ENCODE data around the gene NUCKS1.

Gene NUCKS1, protein sequence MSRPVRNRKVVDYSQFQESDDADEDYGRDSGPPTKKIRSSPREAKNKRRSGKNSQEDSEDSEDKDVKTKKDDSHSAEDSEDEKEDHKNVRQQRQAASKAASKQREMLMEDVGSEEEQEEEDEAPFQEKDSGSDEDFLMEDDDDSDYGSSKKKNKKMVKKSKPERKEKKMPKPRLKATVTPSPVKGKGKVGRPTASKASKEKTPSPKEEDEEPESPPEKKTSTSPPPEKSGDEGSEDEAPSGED

DNA sequence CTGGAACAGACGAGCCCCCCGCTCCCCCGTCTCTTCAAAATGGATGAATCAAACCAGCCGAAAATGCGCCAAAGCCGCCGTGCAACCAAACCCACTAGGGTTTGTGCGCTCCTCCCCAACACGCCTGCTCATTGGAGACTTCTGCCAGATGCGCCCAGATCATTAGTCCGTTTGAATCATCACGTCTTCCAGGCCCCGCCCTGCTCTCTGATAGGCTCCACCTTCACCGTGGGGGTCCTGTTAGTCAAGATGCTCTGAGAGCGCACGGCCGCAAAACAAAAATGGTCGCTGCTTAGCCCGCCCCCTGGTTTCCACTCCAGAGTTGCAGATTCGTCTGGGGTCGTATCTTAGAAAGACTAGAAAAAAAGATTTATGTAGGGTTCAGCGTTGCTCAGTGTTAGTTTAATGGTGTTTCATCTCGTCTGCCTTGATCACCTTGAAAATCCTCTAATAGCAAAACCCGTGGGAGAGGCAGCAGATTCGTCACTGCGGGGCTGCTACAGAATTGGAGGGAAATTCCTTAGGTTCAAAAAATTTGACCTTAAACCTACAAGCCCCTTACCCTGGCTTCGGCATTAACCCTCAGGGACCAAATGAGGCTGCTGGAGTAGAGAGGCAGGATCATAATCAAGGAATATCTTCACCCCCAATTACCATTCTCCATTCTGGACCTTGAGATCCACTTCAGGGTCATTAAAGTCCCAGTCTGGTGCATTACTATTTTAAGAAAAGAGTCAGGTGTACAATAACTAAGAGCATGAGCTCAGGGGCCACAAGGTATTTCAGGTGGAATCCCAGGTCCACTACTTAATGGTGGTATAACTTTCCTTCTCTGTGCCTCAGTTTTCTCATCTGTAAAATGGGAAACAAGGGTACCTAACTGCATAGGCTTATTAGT, at the start of gene NUCKS1:
Gene NUCKS1, minus strand, starts transcription at position 45 of the 898 bp plus-strand sequence. CDS start 209 bp downstream, outside the sequence.
- peak; percentile 94 for DNase-seq

DNA sequence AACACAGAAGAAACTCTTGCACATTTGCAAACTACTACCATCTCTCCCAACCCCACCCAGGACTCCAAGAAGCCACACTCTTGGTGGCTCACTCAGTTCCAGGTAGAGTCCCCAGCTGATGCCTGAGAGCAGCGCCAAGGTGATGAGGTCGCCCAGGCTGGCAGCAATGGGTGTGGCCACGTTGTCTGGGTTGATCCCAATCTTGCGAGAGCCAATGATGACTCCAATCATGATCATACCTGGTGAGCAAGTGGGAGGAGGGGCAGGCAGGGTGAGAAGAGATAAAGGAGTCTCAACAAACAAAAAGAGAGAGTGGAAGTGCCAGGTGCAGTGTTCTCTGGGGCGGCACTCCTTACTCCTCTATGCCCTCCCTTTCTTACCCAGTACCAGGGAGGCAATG, 48.6 kb upstream of the NUCKS1 start:
- no peak for DNase-seq

DNA sequence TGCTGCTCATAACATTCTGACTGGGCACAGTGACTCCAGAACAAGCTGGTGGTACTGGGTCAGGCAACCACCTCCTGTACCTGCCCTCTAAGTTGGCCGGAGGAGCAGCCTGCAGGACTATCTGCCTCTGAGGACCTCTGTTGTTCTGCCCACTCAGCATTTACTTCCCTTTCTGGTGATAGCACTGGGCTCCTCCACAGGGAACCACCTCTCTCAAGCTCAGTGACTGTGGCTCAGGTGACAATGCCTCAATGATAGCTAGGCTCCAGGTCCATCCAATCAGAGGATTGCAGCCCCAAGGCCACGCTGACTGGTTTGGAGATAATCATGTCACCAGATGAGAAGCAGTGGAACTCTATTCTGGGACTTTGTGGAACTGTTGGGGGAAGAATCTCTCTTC, 47.2 kb upstream of the NUCKS1 start:
- no peak for DNase-seq

DNA sequence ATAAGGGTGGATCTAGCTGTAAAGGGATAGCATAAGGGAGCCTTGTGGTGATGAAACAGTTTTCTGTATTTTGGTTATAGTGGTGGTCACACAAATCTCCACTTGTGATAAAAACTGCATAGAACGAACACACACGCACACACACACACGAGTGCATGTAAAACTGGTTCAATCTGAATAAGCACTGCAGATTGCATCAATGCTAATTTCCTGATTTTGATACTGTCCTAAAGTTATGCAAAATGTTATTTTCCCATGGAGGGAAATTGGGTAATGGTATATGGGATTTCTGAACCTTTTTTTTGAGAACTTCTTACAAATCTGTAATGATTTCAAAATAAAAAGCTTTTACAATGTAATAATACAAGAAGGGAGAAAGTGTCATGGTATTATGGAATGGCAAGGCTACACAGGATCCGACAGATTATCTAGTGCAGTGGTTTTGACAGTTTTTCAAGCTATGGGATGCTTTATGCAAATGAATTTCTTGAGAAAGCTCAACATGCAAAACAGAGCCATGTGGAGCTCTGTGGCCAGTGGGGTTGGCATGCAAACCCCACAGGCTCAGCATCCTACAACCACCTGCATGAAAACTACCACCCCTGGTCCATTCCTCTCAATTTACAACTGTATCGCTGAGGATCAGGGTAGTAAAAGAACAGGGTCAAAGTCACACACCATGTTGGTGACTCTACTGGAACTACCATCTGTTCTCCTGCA, 44.2 kb upstream of the NUCKS1 start:
- DNase-seq, result no peak

DNA sequence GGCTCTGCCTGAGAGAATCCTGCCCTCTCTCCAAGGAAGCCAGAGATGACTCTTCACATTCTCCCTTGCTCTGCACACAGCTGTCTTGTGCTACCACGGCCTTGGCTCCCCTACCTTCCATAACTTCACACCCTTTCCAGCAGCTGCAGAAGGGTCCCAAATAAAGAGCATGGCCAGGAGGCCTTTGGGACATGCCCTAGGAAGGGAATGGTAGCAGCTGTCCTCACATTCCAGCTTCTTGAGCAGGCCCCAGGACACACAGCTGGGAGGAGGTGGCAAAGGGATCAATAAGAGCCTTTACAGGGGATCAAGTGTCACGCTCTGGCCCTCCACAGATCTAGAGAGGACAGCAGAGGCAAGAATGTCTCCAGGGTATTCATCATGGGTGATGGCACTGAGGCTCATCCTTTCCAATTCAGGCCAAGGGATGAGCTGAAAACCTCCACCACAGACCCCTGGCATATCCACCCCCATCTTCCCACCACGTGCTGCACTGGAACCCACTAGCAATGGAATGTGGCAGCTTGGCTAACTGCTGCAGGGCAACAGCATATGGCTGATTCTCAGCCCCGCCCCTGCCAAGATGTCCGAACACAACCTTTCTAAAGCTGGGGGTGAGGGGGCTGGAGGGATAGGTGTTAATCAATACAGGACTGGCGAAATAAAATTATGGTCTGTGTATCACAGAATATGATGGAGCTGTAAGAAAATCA, 43.1 kb upstream of the NUCKS1 start:
- no peak for DNase-seq

DNA sequence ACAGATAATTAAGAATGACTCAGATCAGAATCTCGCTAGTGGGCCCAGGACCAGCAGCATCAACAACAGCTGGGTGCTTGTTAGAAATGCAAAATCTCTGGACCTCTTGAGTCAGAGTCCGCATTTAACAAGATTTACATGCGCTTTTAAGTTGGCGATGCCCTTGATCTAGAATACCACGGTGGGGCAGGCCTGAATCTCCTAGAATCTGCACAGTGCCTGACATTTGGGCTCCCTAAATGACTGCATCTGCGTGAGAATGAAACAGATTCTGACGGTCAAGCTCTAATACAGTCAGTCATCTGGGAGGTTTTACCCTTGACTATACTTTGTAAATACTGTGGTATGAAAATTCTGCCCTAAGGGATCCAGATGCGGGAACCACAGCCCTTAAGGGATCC, 42.5 kb upstream of the NUCKS1 start:
- DNase-seq, result no peak

DNA sequence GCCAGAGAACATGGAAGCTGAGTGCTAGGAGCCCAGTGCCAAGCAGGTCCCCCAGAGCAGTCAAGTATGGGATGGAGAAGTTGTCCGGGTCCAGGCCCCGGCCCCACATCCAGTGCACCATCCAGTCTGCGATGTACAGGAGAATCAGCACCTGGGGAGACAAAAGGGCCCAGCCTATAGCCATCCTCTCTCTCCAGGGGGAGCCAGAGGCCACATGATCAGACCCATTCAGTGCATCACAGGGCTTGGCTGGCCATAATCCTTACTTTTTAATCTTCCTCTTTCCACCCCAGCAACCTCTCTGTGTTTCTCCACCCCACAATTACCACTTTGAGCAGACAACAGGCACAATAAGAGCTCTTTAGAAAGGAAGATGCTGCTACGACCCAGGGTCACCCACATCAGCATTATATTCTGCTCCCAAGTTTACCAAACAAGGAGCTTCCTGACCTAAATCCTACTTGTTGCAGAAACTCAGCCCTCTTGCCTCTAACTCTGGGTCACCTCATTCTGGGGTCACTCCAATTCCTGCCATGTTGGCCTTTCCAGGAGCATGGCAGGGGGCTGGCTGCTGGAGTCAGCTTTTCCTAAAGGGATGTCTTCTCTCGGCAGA, 41.7 kb upstream of the NUCKS1 start:
- DNase-seq, result peak; percentile 26

DNA sequence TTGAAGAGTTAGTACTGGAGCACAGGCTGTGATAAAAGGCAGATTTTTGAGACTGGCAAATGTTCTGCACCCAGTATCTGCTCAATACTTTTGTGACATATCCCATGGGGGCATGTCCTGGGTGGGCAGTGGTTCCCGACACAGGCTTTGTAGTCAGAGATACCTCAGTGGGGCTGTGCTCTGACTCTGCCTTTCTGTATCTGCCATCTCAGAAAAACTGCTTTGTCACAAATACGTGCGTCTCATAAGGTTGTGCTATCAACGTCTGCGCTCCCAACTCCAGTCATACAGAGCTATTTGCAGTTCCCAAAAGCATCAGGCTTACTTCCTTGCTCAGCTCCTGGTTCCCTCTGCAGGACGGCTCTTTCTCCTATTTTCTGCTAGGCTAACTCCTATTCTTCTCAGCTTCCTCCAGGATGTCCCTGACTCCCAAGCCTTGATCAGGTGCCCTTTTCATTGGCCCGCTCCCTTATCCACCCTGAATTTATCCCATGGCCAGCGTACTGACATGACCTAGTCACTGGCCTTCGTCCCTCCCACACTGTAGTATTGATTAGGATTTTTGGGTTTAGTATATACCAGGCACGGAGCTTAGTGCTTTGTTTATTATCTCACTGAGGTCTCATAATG, 37.4 kb upstream of the NUCKS1 start:
- DNase-seq, result no peak

DNA sequence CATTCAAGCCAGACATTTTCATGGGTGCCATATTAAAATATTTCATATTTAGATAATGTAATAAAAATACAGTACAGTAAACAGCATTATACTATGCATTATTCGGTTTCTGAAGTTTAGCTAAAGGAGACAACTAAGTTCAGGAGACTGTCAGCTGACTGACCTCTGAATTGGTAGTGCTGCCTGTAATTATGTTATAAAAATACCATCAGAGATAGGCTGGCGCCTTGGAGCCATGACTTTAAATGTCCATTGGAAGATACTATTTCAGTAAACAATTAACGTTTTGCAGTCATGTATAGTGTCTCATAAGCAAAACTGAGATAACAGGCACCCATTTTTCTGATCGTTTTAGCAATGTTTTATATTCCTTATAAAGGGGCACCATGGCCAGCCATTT, 36.6 kb upstream of the NUCKS1 start:
- no peak for DNase-seq

DNA sequence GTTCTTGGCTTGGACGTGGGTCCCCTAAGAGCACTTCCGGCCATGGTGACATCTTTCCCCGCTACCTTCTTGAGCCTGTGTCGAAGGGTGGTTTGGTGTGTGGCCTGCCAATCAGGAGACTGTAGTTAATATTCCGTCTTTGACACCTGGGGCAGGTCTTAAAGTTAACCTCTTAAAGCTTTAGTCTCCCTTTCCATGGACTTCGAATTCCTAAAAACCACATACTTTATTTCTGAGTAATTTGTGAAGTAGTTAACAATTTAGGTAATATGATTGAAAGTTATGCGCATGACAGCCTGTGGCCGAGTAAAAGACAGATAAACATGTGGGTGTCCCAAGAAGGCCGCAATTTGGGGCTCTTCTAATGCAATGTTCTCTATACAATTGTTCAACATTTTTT, 35.5 kb upstream of the NUCKS1 start:
- no peak for DNase-seq

DNA sequence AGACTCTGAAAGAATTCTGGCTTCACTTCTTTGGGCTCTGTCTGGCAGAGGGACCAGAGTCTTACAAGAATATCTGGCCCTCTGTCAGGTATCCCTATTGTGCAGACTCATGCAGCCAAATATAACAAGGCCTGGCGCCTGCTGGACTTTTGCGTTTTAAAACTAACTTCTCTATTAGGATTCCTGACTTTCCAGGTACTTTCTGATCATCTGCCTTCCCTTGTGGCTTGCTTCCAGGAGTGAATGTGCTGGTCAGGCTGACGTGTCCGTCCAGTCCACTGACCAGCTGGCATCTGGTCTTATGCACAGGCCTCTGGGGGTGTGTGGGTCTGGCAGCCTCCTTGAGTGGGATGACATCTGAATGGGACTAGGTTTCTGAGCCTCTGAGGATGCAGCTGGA, 33.9 kb upstream of the NUCKS1 start:
- DNase-seq, result no peak

DNA sequence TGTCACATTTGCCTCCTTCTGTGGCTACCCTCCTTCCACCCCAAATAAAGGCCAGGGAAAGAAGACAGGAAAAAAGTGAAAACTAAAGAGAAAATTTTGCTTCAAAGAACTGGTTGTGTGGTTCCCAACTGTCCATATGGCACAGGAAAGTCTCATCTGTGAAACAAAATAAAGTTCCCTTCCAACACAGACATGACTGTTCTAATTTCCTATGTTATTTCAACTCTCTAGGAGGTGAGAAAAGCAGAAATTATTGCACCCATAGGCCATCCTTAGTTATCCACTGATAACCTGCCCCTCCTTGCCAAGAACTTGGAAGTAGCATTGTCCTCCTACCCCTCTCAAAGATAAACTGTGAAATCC, 33.4 kb upstream of the NUCKS1 start:
- no peak for DNase-seq

DNA sequence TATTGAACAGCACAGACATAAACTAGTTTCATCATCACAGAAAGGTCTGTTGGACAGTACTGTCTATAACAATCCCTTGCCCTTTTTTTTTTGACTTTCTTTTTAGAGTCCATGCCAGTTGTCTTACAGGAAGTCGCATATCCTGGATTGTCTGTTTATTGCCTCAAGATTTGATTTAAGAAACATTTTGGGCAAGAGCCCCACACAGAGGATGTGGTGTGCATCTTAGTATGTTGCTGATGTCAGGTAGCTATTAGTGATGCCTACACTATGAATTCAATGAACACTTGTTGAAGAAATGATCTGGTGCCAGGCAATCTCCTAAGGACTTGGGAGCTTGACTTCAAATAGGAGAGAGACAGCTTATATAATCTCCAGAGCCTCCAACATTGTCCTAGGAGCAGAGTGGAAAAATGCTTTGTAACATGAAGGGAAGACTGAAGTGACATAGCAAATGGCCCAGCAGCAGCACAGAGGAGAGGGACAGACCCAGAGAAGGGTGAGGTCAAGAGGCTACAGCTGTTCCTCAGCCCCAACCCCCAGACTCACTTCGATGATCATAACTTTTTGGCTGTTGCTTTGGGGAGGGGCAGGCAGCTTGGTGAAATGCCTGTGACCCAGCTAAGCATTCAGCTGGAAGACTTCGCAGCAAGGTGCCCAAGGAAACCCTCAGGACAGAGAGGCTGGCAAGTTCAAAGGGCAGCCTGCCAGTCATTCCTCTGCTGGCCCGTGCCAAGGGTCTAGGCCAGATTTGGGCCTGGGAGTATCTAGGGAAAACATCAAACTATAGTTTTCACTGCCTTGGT, 32.8 kb upstream of the NUCKS1 start:
- DNase-seq, result no peak

DNA sequence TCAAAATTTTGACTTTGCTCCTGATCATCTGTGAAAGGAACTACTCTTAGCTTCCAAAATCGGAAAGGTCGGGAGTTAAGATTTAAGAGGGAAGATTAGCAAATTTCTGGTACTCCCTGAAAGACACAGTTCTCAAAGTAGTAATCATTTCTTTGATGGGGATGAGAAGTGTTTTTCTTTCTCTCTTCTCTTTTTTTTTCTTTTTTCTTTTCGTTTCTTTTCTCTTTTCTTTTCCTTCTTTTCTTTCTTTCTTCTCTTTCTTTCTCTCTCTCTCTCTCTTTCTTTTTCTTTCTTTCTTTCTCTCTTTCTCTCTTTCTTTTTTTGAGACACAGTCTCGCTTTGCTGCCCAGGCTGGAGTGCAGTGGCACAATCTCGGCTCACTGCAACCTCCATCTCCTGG, 30.4 kb upstream of the NUCKS1 start:
- DNase-seq, result no peak

DNA sequence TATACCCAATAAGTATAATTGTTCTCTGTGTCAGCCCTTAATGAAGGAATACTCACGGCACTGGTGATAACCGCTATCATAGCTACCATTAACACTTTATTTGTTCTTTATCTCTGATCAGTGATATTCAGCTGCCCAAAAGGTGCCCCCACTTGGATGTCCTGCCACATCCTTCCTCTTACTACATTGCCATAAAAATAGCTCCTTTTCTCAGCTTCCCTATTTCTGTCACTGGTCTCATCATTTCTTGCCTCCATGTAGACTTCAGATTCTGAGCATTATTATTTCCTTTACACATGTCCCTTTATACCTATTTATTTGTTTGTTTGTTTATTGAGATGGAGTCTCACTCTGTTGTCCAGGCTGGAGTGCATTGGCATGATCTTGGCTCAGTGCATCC, 28.0 kb upstream of the NUCKS1 start:
- DNase-seq, result no peak

DNA sequence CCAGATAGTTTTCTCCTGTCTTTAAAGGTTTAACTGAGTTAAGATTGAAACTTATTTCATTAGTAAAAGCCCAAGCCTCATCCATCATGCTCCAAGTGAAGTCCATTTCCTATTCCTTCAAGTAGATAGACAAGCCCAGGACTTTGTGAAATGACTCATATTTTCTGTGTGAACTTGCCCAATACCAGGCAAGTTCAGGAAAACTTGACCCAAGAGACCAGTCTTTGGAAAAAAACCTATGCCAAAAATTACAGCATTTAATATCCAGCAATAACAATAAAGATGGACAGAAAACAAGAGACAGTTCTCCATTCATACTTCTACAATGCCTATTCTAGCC, 25.7 kb upstream of the NUCKS1 start:
- DNase-seq, result no peak

DNA sequence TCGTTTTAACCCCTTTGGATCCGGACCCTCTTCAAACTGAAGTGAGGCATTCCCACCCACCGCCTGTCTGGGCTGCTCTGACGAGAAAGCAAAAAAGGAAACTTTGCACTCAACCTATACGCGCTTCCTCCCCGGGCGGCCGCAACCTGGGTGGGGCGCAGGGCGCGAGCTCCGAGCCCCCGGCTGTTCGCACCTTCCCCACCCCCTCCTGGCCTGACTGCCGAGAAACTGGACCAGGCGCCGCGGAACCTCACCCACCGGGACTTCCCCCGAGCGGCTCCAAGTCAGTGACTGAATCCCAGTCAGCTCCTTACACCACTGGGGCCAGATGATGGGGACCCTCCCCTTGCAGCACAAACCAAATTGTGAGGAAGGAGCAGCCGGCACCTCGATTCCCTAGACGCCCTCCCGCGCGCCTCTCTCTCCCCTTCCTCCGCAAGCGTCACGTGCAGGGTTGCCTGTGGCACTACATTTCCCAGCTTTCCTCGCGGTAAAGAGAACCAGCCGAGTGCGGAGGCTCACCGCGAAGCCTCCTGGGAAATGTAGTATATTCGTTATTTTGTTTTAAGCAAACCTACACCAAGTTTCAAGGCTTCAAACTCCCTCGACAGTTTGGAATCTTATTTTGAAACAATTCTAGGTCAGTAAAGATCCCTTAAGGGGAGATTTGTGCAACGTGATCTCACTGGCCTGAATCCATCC, 25.2 kb upstream of the NUCKS1 start, which contains the start of gene RAB29:
Gene RAB29, minus strand, starts transcription at position 468 of the 702 bp plus-strand sequence. CDS start 526 bp downstream, outside the sequence.
- peak; percentile 30 for DNase-seq

DNA sequence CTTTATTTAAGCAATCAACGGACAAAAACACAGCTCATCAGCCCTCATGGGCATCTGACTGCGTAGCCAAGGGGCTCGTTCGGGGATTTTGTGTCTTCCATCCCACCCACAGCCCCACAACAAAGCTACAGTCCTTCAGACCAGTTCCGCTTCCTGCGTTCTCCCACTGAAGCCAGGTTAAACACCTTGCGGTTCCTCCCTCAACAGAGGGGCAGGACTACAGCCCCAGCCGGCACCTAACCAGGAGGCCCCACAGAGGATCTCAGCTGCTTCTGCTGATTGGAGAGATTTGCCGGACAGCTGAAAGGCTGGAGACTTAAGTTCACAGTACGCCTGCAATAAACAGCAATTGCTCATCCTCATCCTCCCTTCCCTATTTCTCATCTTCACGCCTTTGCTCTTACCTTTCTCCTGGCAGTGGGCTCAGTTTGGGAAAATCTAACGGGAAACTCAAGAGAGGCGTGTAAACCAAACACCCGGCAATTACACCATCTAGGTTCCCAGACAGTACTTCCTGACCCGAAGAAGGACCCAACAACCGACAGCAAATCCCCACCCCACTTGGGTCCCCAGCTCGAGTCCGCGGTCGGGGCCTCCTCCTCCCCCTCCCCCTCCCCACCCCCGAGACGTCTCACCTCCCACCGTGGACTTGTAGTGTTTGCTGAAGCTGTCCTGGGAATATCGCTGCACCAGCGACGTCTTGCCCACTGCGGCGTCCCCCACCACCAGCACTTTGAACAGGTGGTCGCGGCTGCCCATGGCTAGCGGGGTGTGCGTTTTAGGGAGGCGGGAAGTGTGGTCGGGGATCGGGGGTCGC, 24.4 kb upstream of the NUCKS1 start:
- DNase-seq, result no peak

DNA sequence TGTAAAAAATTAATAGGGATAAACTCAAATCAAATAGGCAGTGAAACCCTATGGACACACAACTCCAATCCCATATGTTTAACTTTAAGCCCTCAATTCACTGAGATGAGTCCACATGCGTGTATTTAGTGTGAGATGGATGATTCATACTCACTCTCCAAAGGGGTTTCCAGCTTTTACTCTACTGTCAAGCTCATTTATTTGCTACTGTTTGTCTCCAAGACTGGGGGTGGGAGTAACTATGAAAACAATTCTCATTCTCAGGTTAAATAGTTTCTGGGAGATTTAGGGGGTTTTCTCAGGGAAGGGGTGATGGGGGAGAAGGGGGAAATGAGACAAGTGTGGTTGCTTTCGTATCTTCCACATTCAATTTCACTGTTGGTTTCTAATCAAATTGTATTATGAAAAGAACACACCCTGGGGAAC, 22.6 kb upstream of the NUCKS1 start:
- no peak for DNase-seq

DNA sequence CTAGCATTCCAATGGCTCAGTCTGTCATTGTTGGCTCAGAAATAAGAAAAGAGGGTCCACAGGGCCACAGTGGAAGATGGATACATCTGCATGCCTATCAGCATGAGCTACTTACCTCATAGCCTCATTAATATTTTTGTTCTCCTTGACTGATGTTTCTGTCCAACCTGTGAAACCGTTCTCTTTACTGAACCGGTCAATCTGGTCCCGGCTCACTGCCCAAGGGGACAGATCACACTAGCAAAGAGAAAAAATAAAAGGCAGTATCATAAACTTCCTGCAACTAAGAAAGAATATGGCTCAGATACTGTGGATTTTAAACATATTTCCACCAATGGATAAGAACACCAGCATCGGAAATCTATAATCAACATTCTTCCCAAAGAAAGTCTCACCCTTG, 20.6 kb upstream of the NUCKS1 start:
- no peak for DNase-seq
